ENCODE data around the gene AGO4.
"Not testable (repeated sequence)": the region's sequence is repeated elsewhere in the genome, so short reads cannot be mapped to it uniquely, and the experiment has no call there.

The AGO4 gene

DNA sequence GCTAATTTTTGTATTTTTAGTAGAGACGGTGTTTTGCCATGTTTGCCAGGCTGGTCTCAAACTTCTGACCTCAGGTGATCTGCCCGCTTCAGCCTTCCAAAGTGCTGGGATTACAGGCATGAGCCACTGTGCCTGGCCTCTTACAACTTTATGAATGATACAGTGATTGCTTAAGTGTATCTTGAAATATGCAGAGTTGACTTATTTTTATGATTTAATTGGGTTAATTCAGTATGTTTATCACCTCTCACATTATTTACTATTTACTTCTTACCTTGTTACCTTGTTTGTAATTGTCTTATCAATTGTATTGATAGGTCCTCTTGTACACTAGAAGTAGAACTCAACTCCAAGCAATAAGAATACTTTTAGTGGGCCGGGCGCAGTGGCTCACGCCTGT lies 4.9 kb downstream of the AGO4 start:
- DNase-seq = not testable (repeated sequence)

GRCh38 chr1:35825255-35825654 lies 17.4 kb downstream of the AGO4 start:
- DNase-seq = no peak

DNA sequence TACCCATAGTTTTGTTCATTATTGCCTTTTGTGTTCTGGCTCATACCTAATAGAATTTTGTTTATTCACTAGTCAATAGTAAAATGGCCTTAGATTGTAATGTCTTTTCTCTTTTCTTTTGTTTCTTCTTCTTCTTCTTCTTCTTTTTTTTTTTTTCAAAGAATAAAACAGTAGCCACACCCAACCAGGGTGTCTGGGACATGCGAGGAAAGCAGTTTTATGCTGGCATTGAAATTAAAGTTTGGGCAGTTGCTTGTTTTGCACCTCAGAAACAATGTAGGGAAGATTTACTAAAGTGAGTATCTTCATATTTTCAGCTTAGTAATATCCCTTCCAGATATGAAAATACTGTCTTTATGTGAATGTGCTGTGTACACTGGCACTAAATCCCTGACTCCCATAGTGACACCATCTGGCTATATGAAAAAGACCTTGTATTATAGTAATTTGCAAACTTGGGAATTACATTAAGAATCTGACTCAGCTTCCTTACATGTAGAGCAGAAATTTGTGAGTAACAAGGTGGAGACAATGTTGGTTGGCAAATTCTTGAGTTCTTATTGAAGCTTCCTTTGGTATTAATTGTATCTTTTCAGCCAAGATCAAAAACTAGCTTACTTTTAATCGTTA lies 24.6 kb downstream of the AGO4 start:
- DNase-seq = no peak

- DNase-seq = no peak
Observed at GRCh38 chr1:35833395-35833794, 25.6 kb downstream of the AGO4 start.

- no peak for DNase-seq
Observed at GRCh38 chr1:35834218-35834617, 26.4 kb downstream of the AGO4 start.

DNA sequence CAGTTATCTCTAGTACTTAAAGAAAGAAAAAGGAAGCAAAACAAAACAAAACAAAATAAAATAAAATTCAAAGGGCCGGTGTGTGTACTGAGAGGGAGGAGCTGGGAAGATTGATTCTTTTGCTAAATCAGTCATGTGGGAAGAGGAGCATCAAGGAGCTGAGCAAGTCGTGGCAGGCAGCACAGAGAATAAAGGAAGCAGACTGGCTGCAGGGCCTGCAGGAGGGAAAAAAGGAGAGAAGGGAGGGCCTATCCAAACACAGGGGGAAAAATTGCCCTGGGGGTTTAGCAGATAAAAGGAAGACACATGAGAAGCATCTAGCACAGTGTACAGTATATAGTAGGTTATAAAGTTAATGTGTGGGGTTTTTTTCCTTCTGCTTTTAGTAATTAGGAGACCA lies 27.6 kb downstream of the AGO4 start:
- no peak for DNase-seq

DNA sequence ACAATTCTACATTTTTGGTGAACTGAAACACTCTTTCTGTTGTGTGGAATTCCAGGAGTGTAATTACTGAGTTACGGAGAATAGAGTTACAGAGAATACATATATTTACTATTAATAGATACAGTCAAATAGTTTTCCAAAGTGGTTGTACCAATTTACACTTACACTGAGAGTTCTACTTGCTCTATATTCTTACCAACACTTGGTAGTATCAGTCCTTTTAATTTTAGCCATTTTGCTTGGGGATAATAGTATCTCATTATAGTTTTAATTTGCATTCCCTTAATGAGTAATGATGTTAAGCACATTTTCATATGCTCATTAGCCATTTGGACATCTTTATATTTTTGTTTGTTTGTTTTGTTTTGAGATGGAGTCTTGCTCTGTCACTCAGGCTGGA lies 28.9 kb downstream of the AGO4 start:
- DNase-seq = no peak

GRCh38 chr1:35838693-35839245 lies 31.0 kb downstream of the AGO4 start:
- peak; percentile 72 for DNase-seq

GRCh38 chr1:35844826-35845225 lies 37.0 kb downstream of the AGO4 start:
- DNase-seq = no peak

DNA sequence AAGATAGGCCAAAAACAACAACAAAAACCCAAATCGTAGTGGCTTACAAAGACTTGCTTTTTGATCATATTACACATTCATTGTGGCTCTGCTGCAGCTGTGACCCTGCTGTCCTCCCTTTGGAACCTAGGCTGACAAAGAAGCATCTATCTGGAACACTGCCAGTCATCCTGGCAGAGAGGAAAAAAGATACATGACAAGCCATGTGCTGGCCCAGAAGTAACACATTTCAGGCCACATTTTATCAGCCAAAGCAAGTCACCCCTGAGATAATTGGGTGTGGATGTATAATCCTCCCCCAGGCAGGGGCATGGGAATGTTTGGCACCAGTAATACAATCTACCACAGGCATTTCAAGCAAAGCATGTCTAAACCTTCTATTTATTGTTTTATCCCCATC lies 38.0 kb downstream of the AGO4 start:
- DNase-seq = no peak

GRCh38 chr1:35847935-35848565 lies 40.2 kb downstream of the AGO4 start:
- peak; percentile 70 for DNase-seq

DNA sequence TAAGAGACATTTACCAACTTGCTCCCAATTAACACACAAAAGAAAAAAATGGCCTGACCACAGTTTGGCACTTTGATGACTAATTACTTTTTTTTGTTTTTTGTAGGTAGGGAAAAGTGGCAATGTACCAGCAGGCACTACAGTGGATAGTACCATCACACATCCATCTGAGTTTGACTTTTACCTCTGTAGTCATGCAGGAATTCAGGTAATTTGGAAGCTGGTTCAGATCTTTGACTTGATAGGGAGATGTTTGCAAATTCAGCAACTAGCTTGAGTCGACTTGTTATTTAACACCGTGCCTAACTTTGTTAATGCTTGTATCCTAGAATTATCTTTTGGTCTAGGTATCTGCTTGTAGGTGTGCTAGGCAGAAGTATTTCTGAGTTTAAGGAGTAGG lies 42.2 kb downstream of the AGO4 start:
- no peak for DNase-seq

DNA sequence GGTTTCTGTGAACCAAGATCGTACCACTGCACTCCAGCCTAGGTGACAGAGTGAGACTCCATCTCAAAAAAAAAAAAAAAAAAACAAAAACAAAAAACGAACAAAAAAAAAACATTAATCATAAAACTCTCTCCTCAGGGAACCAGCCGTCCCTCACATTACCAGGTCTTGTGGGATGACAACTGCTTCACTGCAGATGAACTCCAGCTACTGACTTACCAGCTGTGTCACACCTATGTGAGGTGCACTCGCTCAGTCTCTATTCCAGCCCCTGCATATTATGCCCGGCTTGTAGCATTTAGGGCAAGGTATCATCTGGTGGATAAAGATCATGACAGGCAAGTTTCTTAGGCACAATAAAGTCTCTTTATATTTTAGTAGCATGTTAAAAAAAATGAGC lies 42.9 kb downstream of the AGO4 start:
- no peak for DNase-seq

GRCh38 chr1:35851132-35851869 lies 43.5 kb downstream of the AGO4 start:
- no peak for DNase-seq

DNA sequence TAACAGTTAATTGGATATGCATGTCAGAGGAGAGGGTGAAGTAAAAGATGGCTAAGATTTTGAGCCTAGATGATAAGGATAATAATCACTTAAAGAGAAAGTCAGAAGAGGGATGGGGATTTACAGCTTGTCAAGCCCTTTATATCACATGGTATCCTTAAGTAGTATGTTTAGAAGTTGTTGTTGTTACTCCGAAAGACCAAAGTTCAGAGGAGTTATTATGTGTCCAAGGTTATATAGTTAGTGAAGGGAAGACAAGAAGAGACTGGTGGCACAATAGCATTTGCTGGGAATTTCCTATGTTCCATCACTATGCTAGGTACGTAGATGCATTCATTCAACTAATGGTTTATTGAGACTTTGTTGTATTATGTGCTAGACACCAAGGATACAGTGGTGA lies 44.4 kb downstream of the AGO4 start:
- no peak for DNase-seq

DNA sequence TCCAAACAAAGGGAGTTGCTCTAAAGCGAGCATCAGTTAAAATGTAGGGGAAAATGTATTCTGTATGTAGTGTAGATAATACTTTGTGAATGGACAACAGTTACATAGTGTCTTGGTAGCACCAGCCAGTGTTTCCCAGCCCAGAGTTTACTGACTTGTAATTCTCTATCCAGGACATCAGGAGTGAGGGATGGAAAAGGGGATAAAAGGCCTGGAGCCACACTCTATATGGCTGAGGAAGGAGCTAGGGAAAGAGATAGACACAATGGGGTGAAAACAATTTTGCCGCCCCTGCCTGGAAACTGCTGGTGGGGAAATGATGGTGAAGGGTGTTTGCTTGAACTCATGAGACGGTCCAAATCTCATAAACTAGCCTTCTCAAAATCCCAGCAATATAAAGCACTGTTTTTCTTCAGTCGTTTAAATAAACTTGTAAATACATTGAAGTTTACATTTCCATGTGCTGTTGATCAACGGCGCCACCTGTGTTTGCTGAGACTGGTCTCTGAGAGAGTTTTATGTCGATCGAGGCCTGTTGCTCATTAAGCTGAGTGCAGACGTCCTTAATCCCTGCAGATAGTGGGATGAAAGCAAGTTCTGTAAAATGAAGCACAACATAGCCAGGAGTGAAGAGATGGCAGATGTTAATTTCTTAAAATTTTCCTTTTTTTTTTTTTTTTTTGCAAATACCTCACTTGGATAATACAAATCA lies 47.3 kb downstream of the AGO4 start:
- DNase-seq = no peak

- DNase-seq = no peak
Observed at GRCh38 chr1:35856964-35857363, 49.1 kb downstream of the AGO4 start.

GRCh38 chr1:35857830-35858229 lies 50.0 kb downstream of the AGO4 start:
- peak; percentile 60 for DNase-seq

- peak; percentile 88 for DNase-seq
Observed at GRCh38 chr1:35860696-35861095, 52.9 kb downstream of the AGO4 start.

DNA sequence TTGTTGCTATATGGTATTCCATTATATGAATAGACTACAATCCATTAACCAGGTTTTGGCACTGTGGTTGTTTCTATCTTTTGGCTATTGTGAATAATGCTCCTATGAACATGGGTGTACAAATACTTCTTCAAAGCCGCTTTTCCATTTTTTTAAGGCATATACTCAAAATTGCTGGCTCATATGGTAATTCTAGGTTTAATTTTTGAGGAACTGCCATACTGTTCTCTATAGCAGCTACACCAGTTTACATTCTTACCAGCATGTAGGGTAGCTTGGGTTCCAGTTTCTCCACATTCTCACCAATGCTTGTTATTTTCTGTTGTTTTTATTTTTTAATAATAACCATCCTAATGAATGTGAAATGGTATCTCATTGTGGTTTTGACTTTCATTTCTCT lies 55.3 kb downstream of the AGO4 start:
- no peak for DNase-seq

- DNase-seq = peak; percentile 48
Observed at GRCh38 chr1:35863881-35864625, 56.2 kb downstream of the AGO4 start.

DNA sequence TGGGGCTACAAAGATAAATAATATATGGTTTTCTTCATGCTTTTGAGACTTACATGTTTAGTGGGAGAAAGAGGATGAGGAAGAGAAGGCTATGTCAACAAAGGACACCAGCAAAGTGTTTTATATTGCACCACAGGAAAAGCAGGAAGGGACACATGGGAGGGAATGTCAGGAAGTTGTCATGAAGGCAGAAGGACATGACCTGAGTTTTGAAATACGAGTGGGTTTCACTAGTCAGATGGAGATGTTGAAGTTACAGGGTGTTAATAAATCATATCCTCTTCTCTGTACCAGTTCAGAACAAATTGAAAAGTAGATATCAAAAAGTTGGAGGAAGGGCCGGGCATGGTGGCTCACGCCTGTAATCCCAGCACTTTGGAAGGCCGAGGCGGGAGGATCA lies 57.0 kb downstream of the AGO4 start:
- peak; percentile 84 for DNase-seq

DNA sequence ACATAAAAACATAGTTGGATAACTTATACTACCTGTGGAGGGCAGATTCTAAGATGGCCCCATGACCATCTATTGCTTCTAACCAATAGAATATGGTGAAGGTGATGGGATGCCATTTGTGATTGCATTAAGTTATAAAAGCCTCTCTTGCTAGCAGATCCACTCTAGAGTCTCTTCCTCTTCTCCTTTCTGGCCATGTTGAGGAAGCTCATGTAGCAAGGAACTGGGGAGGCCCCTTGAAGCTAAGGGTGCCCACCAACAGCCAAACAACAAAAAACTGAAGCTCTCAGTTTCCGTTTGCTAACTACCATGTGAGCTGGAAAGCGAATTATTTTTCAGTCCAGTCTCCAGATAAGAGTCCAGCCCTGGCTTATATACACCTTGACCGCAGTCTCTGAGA lies 59.2 kb downstream of the AGO4 start:
- DNase-seq = peak; percentile 76

All from inflammatory macrophage treated with lipopolysaccharide for 4 hours (primary cell).